Epidermal melanocyte (primary cell): ENCODE data around the gene ZNF215.
"Not testable (repeated sequence)": the region's sequence is repeated elsewhere in the genome, so short reads cannot be mapped to it uniquely, and the experiment has no call there.

ENCODE experiments used
- DNase-seq: peaks from one replicate; pipeline ENCODE4 v3.0.0; 2011; ENCODE audit warnings: low spot score; ENCODE audit not compliant: insufficient read length

The ZNF215 gene

DNA sequence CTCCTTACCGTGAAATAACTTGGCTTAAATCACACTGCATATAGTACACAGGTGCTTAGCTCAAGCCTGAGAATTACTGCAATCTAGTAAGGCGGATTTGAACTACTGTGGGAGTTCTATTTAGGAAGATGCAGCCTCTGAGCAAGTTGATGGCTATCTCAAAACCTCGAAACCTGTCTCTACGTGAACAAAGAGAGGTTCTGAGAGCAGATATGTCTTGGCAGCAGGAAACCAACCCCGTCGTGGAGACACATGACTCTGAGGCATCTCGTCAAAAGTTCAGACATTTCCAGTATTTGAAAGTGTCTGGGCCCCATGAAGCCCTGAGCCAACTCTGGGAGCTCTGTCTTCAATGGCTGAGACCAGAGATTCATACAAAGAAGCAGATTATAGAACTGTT, 5.9 kb downstream of the ZNF215 start:
- no peak for DNase-seq

DNA sequence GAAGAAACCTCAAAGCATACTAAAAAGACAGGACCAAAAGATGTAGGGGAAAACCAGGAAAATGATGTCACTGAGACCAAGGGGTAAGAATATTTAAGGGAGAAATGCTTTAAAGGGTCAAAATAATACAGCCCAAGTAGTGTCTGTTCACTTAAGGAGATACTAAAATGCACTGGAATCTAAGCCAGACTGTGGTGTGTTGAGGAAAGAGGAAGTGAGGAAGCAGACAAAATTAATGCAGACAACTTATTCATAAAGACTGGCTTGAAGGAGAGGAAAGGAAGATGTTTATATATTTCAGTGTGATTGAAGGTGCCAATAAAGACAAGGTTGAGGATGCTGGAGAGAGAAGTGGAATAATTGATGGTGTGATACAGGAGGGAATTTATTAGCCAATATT, 15.7 kb downstream of the ZNF215 start:
- DNase-seq = no peak

DNA sequence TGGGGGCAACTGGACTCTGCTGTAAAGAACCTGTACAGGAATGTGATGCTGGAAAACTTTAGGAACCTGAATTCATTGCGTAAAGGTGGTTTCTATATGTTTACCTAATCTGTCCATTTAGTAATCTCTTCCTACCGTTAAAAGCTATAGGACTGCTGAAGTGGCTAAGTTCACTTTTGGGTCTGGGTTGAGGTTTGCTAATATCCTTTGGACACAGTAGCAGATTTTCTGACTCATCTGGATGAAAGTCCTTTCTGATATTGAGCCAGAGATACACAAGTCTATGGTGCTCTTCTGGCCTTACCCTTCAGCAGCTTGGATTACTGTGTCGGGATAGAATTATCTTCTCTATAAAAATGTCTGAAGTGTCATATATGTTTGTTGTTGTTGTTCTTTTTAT, 16.9 kb downstream of the ZNF215 start:
- no peak for DNase-seq

DNA sequence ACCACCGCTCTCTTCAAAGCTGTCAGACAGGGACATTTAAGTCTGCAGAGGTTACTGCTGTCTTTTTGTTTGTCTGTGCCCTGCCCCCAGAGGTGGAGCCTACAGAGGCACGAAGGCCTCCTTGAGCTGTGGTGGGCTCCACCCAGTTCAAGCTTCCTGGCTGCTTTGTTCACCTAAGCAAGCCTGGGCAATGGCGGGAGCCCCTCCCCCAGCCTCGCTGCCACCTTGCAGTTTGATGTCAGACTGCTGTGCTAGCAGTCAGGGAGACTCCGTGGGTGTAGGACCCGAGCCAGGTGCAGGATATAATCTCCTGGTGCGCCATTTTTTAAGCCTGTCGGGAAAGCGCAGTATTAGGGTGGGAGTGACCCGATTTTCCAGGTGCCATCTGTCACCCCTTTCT, 28.0 kb downstream of the ZNF215 start:
- not testable (repeated sequence) for DNase-seq

DNA sequence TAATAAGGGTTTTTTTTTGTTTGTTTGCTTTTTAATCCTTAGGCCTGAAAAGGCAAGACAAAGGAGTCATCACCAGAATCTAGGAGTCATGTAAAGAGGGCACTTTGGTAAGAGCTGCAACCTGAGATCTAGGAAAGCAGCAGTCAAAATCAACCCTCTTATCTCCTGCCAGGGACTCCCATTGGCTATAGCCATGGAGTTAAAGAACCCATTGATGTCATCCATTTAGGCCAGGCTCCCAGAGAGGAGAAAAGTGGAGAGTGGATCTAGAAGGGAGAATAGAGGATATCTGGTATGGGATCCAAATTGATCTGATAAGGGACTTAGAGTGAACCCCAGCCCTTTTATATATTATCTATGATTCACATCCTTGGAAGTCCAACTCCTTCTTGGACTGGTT, 35.9 kb downstream of the ZNF215 start:
- no peak for DNase-seq

DNA sequence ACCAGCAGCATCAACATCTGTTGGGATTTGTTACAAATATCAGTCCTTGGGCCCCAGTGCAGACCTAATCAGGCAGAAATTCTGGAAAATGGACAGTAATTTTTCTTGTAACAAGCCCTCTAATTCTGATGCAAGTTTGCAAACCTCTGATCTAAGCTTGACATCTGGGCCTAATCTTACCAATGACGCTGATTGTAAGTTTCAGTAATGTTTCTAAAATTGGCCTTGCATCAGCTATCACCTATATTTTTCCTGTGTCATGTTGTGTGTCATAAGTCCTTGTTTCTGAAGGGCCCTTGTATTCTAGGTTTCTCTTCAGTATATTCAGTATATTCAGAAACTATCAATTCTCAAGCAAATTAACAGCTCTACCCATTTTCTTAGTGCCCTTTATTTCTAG, 36.4 kb downstream of the ZNF215 start:
- no peak for DNase-seq

DNA sequence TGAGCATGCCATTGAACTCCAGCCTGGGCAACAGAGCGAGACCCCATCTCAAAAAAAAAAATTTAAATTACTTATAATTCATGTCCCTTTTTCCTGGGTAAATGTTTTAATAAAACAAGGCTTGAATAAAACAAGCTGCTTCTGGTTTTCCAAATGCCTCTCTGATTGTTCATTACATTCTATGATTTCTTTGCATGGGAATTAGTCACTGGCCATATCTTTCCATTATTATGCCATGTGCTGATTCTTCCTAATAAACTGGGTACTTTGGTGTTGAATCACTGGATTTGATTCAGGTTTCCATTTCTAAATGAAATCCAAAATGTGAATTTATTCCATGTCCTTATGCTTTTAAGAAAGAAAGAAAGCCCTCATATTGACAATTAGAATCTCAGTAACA, 42.6 kb downstream of the ZNF215 start:
- DNase-seq = no peak

DNA sequence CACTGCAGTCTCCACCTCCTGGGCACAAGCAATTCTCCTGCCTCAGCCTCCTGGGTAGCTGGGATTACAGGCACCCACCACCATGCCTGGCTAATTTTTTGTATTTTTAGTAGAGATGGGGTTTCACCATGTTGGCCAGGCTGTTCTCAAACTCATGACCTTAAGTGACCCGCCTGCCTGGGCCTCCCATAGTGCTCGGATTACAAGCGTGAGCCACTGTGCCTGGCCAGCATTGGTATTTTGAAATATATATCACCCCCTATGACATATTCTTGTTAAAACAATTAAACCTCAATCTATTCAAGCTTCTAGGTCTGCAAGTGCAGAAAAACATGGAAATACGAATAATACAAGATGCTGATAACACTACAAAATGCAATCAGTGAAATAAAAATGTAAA, 43.6 kb downstream of the ZNF215 start:
- DNase-seq = not testable (repeated sequence)

DNA sequence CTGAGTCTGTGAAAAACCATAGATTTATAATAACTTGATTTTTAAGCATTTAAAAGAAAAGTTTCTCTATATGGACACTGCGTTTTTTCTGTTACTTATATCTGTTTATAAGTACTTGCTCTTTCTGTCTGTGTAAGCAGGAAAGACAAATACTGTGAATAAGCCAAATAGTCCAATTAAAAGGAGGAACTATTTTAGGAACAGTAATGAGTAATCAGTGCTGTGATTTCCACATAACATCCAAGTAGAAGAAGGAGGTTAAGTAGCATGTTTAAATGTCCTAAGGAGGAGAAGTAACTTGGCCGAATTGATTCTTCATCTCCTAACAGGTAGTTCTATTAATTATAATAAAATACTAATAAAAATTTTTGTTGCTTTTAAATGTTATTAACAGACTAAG, 53.1 kb downstream of the ZNF215 start:
- DNase-seq = no peak

DNA sequence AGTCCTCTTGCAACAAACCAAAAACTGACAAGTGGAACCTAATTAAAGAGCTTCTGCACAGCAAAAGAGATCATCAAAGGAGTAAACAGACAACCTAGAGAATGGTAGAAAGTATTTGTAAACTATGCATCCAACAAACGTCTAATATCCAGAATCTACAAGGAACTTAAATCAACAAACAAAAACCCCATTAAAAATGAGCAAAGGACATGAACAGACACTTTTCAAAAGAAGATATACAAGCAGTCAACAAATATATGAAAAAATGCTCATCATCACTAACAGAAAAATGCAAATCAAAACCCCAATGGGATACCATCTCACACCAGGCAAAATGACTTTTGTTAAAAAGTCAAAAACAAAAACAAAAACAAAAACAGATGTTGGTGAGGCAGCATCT, 60.3 kb downstream of the ZNF215 start:
- DNase-seq = no peak

DNA sequence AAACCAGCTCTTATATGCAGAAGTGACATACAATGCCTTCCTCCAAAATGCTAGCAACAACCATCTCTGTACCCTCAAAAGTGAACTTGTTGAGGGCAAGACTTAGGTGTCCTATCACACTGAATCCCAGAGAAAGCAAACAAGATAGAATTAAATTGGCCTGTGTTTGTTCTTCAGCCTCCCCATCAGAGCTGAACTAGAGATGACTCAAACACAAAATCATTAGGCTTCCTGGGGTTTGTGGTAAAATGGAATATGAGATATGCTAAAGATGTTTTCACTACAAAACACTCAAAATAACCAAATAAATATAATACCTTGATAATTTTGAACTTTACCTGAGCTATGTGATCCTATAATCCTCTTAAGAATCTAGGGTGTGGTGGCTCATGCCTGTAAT, 62.3 kb downstream of the ZNF215 start:
- no peak for DNase-seq

DNA sequence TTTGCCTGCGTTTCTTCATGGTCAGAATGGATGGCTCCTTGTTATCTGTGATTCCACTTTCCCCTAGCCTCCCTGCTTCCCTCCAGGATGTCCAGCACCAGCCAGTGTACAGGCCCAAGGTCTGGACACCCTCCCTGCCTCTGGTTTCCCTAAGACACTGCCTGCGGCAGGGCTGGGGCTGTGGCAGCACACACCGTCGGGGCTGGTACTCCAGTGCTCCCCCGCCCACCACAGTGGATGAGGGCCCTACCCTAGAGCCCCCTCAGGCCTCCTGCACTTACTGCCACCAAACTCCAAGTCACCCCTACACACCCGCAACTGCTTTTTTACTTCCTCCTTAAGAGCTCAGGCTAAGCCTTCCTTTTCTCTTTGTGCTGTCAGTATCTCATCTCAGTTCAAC, 65.0 kb downstream of the ZNF215 start:
- no peak for DNase-seq

DNA sequence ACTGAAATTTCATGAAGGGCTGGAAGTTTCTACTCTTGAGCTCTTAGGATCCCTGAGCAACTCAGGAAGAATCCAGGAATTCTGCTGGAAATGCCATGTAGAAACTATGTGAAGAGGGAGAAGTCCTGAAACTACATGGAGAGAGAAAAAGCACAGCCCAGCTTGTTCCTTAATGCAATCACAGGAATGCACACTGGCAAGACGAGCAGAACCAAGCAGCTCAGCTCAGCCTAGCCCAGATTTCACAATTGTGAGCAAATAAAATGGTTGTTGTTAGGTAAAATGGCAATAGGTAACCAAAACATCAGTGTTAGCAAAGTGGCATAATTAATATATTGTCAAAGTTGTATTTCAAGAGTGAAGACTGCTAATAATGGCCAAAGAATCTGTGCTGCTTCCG, 65.8 kb downstream of the ZNF215 start:
- DNase-seq = no peak

DNA sequence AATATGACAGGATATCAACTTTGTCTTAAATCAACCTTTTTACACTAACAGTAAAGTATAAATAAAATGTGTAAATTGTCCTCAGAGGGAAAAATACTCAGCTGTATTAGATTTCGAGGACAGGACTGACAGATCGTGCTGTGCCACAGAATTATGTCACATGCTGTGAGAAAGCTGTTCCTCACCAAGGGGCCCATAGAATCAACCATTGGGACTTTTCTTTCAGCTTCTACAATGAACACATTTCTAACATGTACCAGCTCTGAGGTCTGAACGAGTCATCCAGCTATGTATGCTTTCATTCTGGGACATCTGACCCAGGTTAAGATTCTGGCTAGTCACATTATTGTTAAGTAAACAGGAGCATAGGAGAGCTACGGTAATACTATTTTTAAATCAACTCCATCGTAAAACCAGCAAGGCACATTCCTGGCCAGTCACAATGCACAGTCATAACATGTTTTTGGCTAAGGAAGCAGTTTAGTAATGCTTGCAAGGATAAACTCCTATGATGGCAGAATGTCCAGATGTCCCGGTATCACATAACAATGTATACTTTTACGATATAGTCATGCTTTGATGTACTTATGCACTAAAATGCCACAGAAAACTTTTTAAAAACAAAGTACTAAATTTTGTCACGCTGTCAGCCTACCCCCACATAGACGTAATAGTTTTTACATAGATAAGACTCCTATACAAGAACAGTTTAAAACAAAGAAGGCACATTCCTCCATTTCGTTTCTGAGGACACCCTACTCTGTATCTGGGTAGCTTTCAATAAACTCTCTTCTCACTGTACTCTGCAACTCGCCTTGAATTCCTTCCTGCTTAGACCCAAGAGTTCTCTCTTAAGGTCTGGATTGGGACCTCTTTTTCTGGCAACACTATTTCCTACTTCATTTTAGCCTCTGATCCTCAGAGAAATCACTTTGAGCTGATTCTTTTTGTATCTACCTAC, 66.5 kb downstream of the ZNF215 start:
- DNase-seq = no peak

DNA sequence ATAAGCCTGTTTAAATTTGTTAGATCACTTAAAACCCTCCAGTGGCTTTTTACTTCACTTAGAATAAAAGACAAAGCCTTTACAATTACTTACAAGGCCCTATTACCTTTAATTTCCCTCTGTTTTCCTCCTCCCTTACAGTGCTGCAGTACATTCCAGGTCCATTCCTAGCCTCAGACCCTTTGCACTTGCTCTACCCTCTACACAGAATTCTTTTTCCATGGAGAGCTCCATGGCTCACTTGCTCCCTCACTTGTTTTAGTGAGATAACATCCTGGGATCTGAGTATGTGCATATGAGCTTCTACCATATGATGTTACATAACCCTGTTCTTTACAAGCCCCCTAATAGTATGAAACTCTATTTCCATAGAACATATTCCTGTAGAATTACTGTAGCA, 69.5 kb downstream of the ZNF215 start:
- no peak for DNase-seq

DNA sequence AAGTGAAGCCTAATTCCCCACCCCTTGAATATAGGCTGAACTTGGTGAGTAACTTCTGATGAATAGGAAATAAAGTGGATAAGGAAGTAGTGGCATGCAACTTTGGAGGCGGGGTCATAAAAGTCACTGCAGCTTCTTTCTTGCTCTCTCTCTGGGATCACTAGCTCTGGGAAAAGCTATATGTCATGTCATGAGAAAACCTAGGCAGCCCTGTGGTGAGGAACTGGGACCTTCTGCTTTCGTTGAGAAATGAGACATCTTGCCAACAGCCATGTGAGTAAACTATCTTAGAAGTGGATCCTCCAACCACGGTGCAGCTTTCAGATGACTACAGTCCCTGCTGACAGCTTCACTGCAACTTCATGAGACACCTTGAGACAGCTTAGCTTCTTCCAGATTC, 78.3 kb downstream of the ZNF215 start:
- DNase-seq = no peak
